SH-SY5Y (cell line): Measurements from ENCODE around the gene PDYN.

Experiments used
- GATA2 ChIP-seq: IDR thresholded peaks from 2 replicates; pipeline ENCODE4 v1.6.1; 2011; ENCODE audit warnings: mild to moderate bottlenecking, low read depth, low read length
- GATA3 ChIP-seq: IDR thresholded peaks from 2 replicates; pipeline ENCODE4 v1.6.1; 2011; ENCODE audit warnings: low read depth, mild to moderate bottlenecking, low read length, moderate library complexity

GRCh38 chr20:1961374-1961773 is 32.5 kb downstream of the PDYN start:
- TF ChIP-seq GATA2 = no peak
- TF ChIP-seq GATA3 = no peak
